Measurements from ENCODE around the gene TOM1L1.
"Not testable (repeated sequence)": the region's sequence is repeated elsewhere in the genome, so short reads cannot be mapped to it uniquely, and the experiment has no call there.

Gene TOM1L1

GRCh38 chr17:54900457-54901229 lies at the start of gene TOM1L1:
TOM1L1 (plus strand) TSS chr17:54900852; CDS start chr17:54900866, 14 bp downstream.
- peak; percentile 3 to 4 for DNase-seq (ENCODE audit: low read depth in 2 of 2)

DNA sequence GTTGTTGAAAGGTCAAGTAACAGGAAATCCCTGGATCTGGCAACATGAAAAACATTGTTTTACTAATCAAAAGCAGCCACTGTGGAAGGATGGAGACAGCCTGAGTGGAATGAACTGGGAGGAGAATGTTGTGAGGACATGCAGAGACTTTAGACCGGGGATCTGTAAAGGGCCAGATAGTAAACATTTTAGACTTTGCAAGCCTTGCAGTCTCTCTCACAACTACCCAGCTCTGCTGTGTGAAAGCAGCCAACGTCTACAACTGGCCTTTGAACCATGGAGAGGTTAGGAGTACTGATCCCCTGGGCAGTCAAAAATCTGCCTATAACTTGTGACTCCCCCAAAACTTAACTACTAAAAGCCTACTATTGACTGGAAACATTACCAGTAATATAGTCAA lies 41.5 kb upstream of the TOM1L1 start:
- no peak for DNase-seq (ENCODE audit: low read depth in 2 of 2)

DNA sequence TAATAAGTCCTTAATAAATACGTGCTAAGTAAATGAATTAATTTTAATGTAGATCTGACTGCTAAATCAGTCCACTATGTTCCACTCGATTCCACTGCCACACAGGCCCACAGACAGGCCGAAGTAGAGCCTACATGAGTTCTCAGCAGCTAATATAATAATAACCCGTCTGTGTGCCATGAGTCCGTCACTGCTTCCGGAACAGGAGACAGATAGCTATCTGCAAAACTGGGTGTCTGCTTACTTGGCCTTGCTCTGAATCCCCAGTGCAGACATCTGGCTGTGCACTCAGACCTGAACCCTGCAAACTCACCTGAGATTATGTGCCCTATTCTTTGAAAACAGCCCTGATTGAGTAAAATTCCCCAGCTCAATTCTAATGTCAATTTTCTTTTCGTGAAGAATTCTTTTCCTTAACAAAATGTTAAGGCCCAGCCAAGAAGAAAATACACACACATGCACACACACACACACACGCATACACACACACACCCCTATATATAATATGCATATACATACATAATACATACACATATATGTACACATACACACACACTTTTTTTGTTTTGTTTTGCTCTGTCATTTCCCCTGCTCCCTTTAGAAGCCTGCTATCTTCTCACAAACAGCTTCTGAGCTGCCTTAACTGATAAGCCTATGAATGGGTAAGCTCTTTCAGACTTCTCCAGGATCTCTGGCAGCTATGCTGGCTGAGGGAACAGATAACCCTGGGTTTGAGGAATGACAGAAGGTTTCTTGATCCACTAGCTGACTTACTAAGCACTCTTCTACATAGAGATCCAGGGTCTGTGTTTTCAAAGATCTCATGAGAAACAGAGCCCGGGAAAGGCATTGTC lies 39.8 kb upstream of the TOM1L1 start:
- no peak for DNase-seq (ENCODE audit: low read depth in 2 of 2)

DNA sequence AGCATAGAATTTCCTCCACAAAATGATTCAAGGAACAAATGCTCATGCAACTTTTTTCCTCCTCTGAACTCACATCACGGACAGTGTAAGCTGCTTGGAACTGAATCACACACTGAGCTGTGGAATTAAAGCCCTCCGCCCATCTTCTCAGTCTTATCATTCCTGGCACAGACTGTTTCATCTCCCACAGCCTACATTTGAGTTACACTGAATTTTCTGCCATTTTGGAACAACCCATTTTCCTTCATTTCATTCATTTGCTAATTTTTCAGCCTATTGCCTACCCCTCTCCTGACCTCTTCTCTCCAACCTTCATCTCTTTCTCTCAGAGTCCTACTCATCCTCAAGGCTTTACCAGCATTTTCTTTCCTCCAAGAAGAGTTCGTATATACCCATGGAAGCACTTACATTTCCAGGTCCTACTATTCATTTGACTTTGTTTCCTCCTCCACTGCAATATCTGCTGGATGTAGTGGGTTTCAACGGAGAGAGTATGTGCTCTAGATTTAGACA lies 39.1 kb upstream of the TOM1L1 start:
- DNase-seq (ENCODE audit: low read depth in 2 of 2), result no peak

DNA sequence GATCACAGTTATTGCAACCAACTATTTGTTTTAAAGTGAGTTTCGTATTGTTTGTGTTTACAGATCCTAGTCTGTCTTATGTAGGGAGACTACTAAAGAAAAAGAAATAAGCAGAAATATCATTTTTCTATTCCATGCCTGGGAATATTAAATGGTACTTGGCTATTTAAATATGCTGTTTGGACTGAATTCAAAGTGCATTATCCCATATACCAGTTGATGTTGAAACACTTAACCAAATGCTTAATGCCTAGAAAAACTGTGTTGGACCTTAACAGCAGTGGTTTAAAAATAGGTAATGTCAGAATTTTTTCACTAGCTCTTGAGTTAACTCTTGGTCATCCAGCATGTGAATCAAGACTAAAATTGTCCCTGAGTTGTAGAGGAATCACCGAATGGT lies 37.5 kb upstream of the TOM1L1 start:
- DNase-seq (ENCODE audit: low read depth in 2 of 2), result no peak

- DNase-seq (ENCODE audit: low read depth in 2 of 2), result no peak
These were observed 36.6 kb upstream of the TOM1L1 start for GRCh38 chr17:54864070-54864469.

DNA sequence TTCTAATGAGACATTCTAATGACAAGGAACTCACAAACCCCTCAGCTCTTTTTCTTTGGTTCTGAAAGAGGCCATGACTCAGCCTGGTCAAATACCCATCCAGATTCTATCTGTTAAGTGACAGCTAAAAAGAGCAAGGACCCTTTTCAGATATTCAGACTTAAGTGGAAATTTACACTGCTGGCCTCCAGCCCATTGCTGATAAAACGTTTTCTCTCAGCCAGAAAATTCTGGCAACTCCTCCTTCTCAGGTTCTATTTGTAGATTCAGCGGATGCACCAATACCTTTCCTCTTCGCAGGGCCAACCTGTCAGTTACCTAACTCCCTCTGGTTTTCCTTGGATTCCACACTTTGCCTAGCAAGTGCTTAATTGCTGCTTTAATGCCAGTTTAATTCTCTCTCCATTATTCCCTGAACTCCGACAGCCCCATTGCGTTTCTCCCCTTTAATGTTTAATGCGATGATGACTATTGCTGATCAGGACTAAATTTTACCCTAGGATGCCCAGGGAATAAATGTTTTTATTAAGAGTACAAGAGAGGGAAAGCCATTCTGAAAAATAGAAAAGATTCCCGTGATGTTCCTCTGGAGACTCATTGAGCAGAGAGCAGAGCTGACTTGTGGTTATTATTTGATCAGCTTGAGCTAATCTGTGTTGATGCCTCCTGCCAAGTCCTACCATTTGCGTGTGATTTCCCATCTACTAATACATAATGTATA lies 35.9 kb upstream of the TOM1L1 start:
- DNase-seq (ENCODE audit: low read depth in 2 of 2), result no peak

DNA sequence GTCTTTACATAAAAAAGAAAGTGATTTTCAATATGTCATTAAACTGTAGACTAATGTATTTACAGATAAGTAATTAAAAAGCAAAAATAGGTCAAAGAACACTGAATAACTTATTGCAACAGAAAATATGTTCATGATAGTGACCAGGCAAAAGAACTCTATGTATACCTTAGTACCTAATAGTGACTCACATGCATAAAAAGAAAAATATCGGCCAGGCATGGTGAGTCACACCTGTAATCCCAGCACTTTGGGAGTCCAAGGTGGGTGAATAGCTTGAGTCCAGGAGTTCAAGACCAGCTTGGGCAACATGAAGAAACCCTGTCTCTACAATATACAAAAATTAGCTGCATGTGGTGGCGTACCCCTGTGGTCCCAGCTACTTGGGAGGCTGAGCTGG lies 33.0 kb upstream of the TOM1L1 start:
- no peak for DNase-seq (ENCODE audit: low read depth in 2 of 2)

- DNase-seq (ENCODE audit: low read depth in 2 of 2), result no peak
These were observed 29.9 kb upstream of the TOM1L1 start for GRCh38 chr17:54870671-54871175.

- DNase-seq (ENCODE audit: low read depth in 2 of 2), result not testable (repeated sequence)
These were observed 24.7 kb upstream of the TOM1L1 start for GRCh38 chr17:54875906-54876305.

- DNase-seq (ENCODE audit: low read depth in 2 of 2), result no peak
These were observed 23.9 kb upstream of the TOM1L1 start for GRCh38 chr17:54876656-54877195.

GRCh38 chr17:54881255-54881972 lies 19.2 kb upstream of the TOM1L1 start:
- DNase-seq (ENCODE audit: low read depth in 2 of 2), result no peak

DNA sequence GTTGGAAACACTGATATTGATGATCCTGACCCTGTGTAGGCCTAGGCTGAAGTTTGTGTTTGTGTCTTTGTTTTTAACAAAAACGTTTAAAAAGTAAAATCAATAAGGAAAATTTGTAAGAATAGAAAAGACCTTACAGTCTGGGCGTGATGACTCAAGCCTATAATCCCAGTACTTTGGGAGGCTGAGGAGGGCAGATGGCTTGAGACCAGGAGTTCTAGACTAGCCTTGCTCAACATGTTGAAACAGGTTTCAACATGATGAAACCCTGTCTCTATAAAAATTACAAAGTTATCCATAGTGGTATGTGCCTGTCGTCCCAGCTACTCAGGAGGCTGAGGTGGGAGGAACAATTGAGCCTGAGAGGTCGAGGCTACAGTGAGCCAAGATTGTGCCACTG lies 18.3 kb upstream of the TOM1L1 start:
- DNase-seq (ENCODE audit: low read depth in 2 of 2), result no peak

- DNase-seq (ENCODE audit: low read depth in 2 of 2), result no peak
These were observed 17.7 kb upstream of the TOM1L1 start for GRCh38 chr17:54882950-54883349.

DNA sequence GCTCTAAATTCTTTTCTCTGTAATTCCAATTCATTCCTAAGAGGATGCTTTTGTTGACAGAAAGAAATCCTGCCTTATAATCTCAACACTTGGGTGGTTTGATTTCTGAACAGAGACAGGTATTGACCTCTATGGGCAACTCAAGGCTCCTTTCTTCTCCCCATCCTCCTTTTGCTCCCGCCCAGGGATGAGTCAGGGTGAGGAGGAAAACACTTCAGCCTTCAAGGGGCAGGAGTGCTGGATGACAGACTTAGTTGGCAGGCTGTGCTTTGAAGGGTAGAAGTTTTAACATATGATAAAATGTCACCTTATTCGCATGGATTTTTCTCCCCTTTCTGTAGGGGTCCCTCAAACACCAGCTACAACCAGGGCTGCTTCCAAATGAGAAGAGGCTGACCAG lies 16.7 kb upstream of the TOM1L1 start:
- no peak for DNase-seq (ENCODE audit: low read depth in 2 of 2)

DNA sequence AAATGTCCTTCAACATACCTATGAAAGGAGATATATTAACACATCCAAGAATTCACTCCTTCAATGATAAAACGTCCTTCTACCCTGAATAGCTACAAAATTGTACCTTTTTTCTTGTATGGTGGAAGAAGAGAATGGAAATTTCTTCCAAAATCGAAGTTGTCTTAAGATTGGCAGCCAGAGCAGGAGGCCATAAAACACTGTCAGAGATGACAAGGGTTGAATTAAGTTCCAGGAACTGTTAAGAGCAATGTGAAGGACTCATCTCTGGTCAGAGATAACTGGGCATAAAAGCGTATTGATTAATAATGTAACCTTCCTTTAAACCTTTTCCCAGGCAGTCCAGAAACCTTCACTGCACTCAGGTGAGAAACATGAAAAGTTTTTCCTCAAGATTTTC lies 12.9 kb upstream of the TOM1L1 start:
- DNase-seq (ENCODE audit: low read depth in 2 of 2), result no peak

GRCh38 chr17:54888254-54888653 lies 12.4 kb upstream of the TOM1L1 start:
- DNase-seq (ENCODE audit: low read depth in 2 of 2), result no peak

GRCh38 chr17:54888981-54889380 lies 11.7 kb upstream of the TOM1L1 start:
- DNase-seq (ENCODE audit: low read depth in 2 of 2), result no peak

DNA sequence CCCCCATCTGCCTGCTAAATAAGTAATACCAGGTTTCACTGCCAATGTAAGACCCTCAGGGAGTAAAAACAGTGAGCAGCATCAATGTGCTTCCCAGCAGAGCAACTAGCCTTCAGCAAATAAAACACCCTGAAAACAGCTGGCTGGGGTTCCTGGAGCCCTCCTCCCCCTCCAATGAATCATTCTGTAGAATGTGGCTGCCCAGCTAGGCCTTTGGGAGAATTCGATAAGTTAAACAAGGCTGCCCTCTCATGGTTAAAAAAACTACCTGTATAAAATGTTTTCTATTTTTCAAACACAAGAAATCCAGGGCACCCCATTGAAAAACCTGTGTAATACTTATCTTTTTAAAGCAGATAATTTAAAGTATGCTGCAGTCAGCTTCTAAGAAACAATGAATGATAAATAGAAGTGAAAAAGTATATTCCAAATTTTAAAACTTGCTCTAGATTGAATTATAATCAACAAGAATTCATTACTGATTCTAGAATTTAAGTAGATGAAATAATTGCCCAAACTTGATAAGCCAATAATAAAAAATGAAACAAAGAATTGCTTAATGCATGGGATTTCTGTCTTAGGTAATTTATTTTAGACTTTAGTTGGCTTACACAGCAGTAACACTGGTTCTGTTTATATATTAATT lies 9.4 kb upstream of the TOM1L1 start:
- DNase-seq (ENCODE audit: low read depth in 2 of 2), result no peak

DNA sequence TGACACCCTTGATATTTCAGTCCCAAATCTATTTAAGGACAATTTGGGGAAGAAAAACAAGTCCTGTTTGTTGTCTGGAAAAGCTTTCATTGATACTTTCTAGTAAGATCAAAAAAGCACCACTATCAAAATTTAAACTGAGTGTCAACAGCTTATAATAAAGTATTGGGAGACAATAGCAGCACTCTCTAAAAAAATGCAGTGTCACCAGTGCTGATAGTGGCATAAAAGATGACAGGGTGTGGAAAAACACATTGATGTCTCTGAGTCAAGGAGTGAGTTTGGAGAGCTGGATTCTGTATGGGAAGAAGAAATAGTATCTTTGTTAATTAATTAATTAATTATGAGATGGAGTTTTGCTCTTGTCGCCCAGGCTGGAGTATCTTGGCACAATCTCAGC lies 8.3 kb upstream of the TOM1L1 start:
- no peak for DNase-seq (ENCODE audit: low read depth in 2 of 2)

DNA sequence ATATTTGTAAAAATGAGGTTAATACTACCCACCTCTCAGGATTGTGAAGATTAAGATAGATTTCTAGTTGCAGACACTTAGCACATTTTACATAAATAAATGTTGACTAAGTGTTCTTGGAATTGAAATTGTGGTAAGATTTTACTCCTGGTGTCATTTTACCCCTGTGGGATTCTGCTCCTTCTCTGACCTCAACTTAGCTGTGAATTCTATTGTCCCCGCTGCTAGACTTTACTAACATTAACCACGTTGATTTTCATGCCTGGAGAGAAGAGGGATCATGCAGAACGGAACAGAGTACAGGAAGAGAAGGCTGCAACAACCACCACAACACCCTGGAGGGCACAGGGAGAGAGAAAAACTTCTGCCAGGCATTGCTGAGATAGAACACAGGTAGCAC lies 2.1 kb upstream of the TOM1L1 start:
- DNase-seq (ENCODE audit: low read depth in 2 of 2), result no peak
